HEK293T (cell line): ENCODE measurements around the gene PBRM1.

Experiments
- CTCF ChIA-PET: fragments of 350-600 bp; formaldehyde crosslinking; extraction: SDS; loops from one replicate; lab custom pipeline; 2021; ENCODE audit warnings: antibody characterized with exemption, inconsistent platforms; lab: Yijun Ruan, JAX
- POLR2A ChIA-PET: fragments of 350-600 bp; formaldehyde crosslinking; extraction: SDS; loops from one replicate; lab custom pipeline; 2020; ENCODE audit warnings: antibody characterized with exemption, inconsistent platforms; lab: Yijun Ruan, JAX
- DNase-seq: peaks from one replicate; pipeline ENCODE4 v3.0.0; 2012; ENCODE audit warnings: mixed read lengths; ENCODE audit errors: extremely low spot score
- ARNT ChIP-seq: fragments of 450-650 bp; IDR thresholded peaks from 2 replicates; pipeline ENCODE4 v1.6.1; 2017; ENCODE audit warnings: mild to moderate bottlenecking
- ELF4 ChIP-seq: fragments of 450-650 bp; IDR thresholded peaks from 2 replicates; pipeline ENCODE4 v1.6.1; 2017; ENCODE audit warnings: antibody characterized with exemption
- FOXA1 ChIP-seq: fragments of 450-650 bp; IDR thresholded peaks from 2 replicates; pipeline ENCODE4 v1.6.1; 2016; ENCODE audit warnings: mild to moderate bottlenecking
- FOXK2 ChIP-seq: fragments of 450-650 bp; IDR thresholded peaks from 2 replicates; pipeline ENCODE4 v1.6.1; 2016; ENCODE audit warnings: mild to moderate bottlenecking
- FOXM1 ChIP-seq: fragments of 450-650 bp; IDR thresholded peaks from 2 replicates; pipeline ENCODE4 v1.6.1; 2017; ENCODE audit warnings: mild to moderate bottlenecking, borderline replicate concordance
- HDGF ChIP-seq: fragments of 450-650 bp; IDR thresholded peaks from 2 replicates; pipeline ENCODE4 v1.6.1; 2017; ENCODE audit warnings: antibody characterized with exemption, borderline replicate concordance
- L3MBTL2 ChIP-seq: fragments of 450-650 bp; conservative IDR thresholded peaks from 2 replicates; pipeline ENCODE4 v1.6.1; 2016; ENCODE audit warnings: mild to moderate bottlenecking
- LEF1 ChIP-seq: fragments of 450-650 bp; IDR thresholded peaks from 2 replicates; pipeline ENCODE4 v1.6.1; 2017; ENCODE audit warnings: mild to moderate bottlenecking, borderline replicate concordance
- PKNOX1 ChIP-seq: fragments of 450-650 bp; IDR thresholded peaks from 2 replicates; pipeline ENCODE4 v1.6.1; 2016
- SUZ12 ChIP-seq: fragments of 450-650 bp; IDR thresholded peaks from 2 replicates; pipeline ENCODE4 v1.6.1; 2016; ENCODE audit warnings: mild to moderate bottlenecking
- ZNF384 ChIP-seq: fragments of 450-650 bp; IDR thresholded peaks from 2 replicates; pipeline ENCODE4 v1.6.1; 2016

Gene PBRM1

GRCh38 chr3:52495777-52496602 is 189.7 kb downstream of the PBRM1 start:
- ChIA-PET POLR2A (no interaction called here), CTCF (no interaction called here)
- DNase-seq, result no peak
- TF ChIP-seq SUZ12, result no peak
- TF ChIP-seq PKNOX1, result no peak
- TF ChIP-seq ELF4, result no peak
- no peak for TF ChIP-seq ZNF384
- no peak for TF ChIP-seq FOXM1
- no peak for TF ChIP-seq HDGF
- no peak for TF ChIP-seq FOXK2
- no peak for TF ChIP-seq LEF1
- no peak for TF ChIP-seq ARNT
- TF ChIP-seq FOXA1, result no peak
- TF ChIP-seq L3MBTL2, result no peak
